Neural cell (in vitro differentiated cells): ENCODE results near the gene CLINT1.

ENCODE experiments used
- CTCF ChIP-seq: fragments of 450-650 bp; IDR thresholded peaks from 2 replicates; pipeline ENCODE4 v1.5.1; 2014; ENCODE audit warnings: antibody characterized with exemption, mild to moderate bottlenecking, moderate library complexity; ENCODE audit not compliant: poor library complexity, severe bottlenecking
- TAF1 ChIP-seq: IDR thresholded peaks from 2 replicates; pipeline ENCODE4 v1.6.1; 2012; ENCODE audit warnings: low read depth

GRCh38 chr5:157907479-157907878 is 48.5 kb upstream of the CLINT1 start:
- no peak for TF ChIP-seq TAF1
- TF ChIP-seq CTCF = no peak
